Measurements from ENCODE around the gene CCDC13.

GRCh38 chr3:42803414-42804105, 30.5 kb upstream of the CCDC13 start:
- TF ChIP-seq CTCF (IDR thresholded peaks at IDR 0.05): no peak
- TF ChIP-seq POLR2A (IDR thresholded peaks at IDR 0.05): no peak

Measured in lower leg skin (tissue), 3 donors.